NCI-H460 (cell line): ENCODE results near the gene IFT122. TPM values are rescaled to one million over a fixed set of nuclear protein-coding genes. Genes with fewer than 3 reads are reported as not detected.
"Not testable (repeated sequence)": the region's sequence is repeated elsewhere in the genome, so short reads cannot be mapped to it uniquely, and the experiment has no call there.

ENCODE experiments used
- DNase-seq: peaks from one replicate; pipeline ENCODE4 v3.0.0-alpha.2; 2016; ENCODE audit warnings: low read depth; ENCODE audit errors: extremely low read depth
- total RNA-seq: library from RNA; depleted of rRNA; stranded (reverse); fragments of >200 nt; shearing (Covaris generic); gene quantifications from 2 replicates; pipeline ENCODE4 v1.2.3, GENCODE V29; 2014

Gene IFT122
- total RNA-seq, 1 experiment from 2014 or later = 7.0 TPM

DNA sequence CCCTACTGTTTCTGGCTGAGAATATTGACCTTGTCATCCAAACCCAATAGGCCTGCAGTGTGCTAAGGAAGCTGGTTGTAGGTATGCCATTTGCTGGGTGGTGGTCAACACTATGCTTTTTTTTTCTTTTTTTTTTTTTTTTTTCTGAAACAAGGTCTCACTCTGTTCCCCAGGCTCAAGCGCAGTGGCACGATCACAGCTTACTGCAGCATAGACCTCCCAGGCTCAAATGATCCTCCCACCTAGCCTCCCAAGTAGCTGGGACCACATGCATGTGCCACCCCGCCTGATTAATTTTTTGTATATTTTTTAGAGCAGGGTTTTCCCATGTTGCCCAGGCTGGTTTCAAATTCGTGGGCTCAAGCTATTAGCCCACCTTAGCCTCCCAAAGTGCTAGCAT, 52.7 kb downstream of the IFT122 start:
- DNase-seq = no peak

GRCh38 chr3:129493206-129493605, 53.2 kb downstream of the IFT122 start:
- no peak for DNase-seq

DNA sequence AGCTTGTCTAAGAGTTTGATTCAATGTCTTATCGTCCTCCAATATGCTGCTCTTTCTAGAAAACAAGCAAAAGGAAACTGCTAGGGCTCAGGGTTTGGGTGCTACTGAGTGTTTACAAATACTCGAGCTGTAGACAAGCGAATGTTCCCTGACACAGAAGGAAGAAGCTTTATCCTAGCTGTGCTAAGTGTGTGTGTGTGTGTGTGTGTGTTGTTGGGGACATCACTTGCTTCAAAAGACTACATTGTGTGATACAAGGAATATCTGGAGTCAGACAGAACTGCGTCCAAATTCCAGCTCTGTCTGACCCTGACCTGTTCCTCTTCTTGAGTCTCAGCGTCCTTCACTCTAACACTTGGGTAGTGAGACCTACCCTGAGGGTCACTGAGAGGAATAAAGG, 54.5 kb downstream of the IFT122 start:
- not testable (repeated sequence) for DNase-seq

GRCh38 chr3:129495006-129495639, 55.1 kb downstream of the IFT122 start:
- not testable (repeated sequence) for DNase-seq

GRCh38 chr3:129497876-129498275, 57.9 kb downstream of the IFT122 start:
- DNase-seq = not testable (repeated sequence)

GRCh38 chr3:129498603-129499488, 58.8 kb downstream of the IFT122 start:
- not testable (repeated sequence) for DNase-seq

DNA sequence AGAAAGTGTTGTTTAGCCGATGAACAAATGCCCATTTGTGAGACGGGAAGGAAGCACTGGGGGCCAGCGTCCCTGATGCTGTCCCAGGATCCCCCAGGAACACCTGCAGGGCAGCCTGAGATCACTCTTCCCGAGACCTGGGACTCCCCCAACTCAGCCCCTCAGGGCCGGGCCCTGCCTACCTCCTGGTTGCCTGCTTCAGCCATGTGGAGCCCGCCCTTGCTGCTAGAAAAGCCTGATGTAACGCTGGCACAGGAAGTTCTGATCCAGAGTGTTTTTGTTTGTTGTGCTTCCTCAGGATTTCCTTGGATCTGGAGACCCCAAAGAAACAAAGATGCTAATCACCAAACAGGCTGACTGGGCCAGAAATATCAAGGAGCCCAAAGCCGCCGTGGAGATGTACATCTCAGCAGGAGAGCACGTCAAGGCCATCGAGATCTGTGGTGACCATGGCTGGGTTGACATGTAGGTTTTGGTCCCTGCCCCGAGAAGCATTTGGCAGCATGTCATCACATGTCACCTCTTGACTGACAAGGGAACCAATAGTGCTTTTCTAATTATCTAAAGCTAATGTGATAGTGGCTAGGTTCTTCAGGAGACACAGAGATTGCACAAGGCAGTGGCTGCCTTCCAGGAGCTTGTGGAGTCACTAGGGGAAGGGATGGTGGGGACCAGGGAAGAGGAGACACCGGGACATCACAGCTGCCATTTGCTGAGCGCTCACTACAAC, 59.7 kb downstream of the IFT122 start:
- DNase-seq = not testable (repeated sequence)

GRCh38 chr3:129500334-129500658, 60.3 kb downstream of the IFT122 start:
- DNase-seq = no peak

DNA sequence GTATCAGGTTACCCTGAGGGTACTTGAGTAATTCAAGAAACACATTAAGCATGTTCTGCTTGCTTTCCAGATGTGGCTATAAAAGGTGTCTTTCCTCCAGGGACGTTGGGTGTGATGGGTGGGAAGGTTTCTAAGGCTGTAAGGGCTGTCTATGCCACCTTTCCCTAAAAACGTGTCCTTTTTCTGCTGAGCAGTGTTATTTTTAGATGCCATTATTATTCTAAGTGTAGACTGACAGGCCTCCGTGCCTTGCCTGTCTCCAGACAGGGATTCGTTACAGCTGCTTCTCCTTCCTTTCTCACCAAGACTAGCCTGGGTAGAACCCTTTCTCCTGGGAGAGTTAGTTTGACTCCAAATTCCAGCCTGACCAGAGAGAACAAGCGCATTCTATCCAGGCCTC, 61.6 kb downstream of the IFT122 start:
- DNase-seq = no peak

GRCh38 chr3:129502641-129503408, 62.8 kb downstream of the IFT122 start:
- no peak for DNase-seq

GRCh38 chr3:129503471-129504291, 63.7 kb downstream of the IFT122 start:
- DNase-seq = no peak

GRCh38 chr3:129504471-129505100, 64.6 kb downstream of the IFT122 start:
- DNase-seq = no peak

DNA sequence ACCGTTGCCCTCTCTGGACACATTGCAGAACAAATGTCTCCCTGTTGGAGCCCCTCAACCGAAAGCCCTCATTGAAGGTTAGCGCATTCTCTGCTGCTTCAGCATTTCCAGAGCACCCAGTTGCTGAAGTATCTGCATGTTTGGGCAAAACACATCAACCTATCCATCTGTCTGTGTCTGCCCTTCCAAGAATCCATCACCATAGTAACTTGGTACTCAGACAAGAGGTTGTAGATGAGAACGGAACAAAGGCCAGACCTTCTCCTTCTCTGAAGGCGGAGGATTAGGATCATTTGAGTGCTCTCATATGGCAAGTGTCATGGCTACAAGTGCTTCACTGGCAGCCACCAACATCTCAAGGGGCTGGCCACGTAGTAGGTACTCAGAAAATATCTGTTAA, 65.3 kb downstream of the IFT122 start:
- DNase-seq = no peak

- DNase-seq = no peak
Observed at GRCh38 chr3:129506231-129506742, 66.3 kb downstream of the IFT122 start.

DNA sequence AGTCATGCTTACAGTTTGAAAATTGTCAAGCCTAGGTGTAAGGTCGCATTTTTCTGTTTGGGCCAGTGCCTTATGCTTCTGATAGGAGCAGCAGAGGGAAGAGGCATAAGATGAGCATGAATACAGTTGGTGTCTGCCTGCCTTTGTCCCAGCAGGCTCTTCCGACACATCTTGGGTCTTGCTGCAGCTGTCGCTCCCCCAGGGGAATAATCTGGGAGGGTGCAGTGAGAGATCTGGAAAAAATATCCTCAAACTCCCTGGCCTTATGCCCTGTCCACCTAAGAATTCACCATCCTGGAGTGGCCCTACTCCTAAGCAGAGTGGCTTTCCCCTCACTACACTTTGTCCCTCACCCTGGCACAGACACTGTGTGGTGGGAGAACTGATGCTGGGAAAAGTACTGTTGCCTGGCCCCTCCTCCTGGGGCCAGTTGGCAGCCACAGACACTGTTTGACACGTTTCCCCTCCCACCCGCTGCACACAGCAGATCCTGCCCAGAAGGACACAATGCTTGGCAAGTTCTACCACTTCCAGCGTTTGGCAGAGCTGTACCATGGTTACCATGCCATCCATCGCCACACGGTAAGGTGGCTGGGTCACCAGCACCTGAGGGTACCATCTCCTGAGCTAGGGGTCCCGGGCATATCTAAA, 67.3 kb downstream of the IFT122 start:
- DNase-seq = no peak

- DNase-seq = no peak
Observed at GRCh38 chr3:129512595-129512994, 72.6 kb downstream of the IFT122 start.

- DNase-seq = no peak
Observed at GRCh38 chr3:129513705-129514104, 73.7 kb downstream of the IFT122 start.

- no peak for DNase-seq
Observed at GRCh38 chr3:129514110-129514509, 74.1 kb downstream of the IFT122 start.

DNA sequence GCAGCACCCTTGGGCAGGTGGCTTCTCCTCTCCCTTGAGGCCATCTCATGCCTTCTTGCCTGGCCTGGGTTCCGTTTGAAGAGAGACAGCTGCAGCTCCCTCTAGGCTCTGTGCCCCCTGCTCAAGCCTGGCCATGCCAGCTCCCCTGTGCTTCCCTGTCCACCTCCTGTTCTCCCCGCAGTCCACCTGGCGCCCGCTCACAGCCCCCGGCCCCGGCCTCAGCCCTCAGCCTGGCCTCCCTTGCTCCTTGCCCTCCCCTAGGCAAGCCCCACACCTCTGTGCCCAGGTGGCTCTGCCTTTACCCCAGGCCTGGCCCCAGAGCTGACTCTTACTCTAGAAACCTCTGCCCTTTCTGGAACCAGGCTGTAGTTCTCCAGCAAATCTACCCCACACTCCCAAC, 74.5 kb downstream of the IFT122 start:
- DNase-seq = no peak
